Upper lobe of left lung (tissue), 4 donors: ENCODE measurements around the gene PLCB1.

Source experiments
- POLR2A ChIP-seq, 4 donors: fragments of 450-650 bp; IDR thresholded peaks; one replicate each; pipeline ENCODE4 v1.5.1; 2016 to 2017; ENCODE audit warnings: antibody characterized with exemption in 4 of 4, mild to moderate bottlenecking in 2 of 4
- TF ChIP-seq, protein P1 (sequence below), 6 experiments: fragments of 450-650 bp in 4 of 6; fragments of 200-600 bp in 2 of 6; sonication (generic) in 2 of 6; IDR thresholded peaks; one replicate each; pipeline ENCODE4 v1.5.1; 2016 to 2019; ENCODE audit warnings: antibody characterized with exemption in 6 of 6

DNA sequence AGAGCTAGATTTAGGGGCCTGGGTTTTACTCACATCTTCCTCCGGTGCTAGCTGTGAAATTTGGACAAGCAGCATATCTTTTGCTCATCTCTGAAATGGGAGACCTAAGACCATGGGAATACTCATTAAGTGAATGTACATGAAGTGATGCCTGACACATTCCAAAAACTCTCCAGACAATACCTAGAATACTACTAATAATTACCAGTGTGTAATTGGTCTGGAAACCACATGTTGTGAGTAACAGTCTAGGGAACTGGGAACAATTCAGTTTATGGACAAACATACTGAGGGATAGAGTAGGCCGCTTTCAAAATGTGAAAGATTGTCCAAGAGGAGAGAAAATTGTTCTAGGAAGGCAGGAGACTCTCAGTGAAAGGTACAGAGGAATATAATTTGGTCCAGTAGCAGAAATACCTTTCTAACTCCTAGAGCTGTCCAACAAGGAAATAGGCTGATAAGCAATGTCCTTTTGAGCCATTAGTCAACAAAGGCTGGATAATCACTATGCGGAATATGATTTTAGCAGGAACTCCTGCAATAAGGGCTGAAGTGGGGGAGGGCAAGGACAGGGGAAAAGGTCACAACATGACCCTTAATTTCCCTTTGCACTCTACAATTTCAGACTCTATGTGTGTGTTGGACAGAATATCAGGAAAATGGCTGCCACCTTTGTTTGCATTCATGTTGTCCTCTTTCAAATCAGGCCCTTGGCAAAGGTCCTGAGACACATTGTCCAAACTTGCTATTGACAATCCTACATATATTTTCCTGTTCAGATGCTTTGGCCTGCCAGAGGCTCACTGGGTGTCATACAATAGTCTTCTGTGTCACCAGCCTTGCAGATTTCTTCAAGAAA is 315.4 kb downstream of the PLCB1 start:
- TF ChIP-seq, protein P1, sequence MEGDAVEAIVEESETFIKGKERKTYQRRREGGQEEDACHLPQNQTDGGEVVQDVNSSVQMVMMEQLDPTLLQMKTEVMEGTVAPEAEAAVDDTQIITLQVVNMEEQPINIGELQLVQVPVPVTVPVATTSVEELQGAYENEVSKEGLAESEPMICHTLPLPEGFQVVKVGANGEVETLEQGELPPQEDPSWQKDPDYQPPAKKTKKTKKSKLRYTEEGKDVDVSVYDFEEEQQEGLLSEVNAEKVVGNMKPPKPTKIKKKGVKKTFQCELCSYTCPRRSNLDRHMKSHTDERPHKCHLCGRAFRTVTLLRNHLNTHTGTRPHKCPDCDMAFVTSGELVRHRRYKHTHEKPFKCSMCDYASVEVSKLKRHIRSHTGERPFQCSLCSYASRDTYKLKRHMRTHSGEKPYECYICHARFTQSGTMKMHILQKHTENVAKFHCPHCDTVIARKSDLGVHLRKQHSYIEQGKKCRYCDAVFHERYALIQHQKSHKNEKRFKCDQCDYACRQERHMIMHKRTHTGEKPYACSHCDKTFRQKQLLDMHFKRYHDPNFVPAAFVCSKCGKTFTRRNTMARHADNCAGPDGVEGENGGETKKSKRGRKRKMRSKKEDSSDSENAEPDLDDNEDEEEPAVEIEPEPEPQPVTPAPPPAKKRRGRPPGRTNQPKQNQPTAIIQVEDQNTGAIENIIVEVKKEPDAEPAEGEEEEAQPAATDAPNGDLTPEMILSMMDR (IDR thresholded peaks at IDR 0.05): no peak
- no peak for TF ChIP-seq POLR2A (IDR thresholded peaks at IDR 0.05)
